Lung (tissue), 12 donors: ENCODE results near the gene ADPRHL1. TPM values are rescaled to one million over a fixed set of nuclear protein-coding genes. Genes with fewer than 3 reads are reported as not detected.

ENCODE experiments used
- ATAC-seq: fragments of 200-7000 bp; cut with Tn5 transposase; one replicate; pipeline ENCODE4 v1.9.1; 2020; ENCODE audit warnings: moderate number of reproducible peaks; ENCODE audit not compliant: insufficient read depth, low FRiP score
- DNase-seq, 3 donors: peaks; one replicate each; pipeline ENCODE4 v3.0.0-alpha.2; 2013 to 2017
- H3K27ac ChIP-seq, 2 donors: one replicate each; pipeline ENCODE4 v1.5.1; 2013; ENCODE audit warnings: mild to moderate bottlenecking in 2 of 2, moderate library complexity in 2 of 2, control low read depth in 1 of 2, inconsistent platforms in 1 of 2, low read depth in 1 of 2, low read length in 1 of 2
- H3K27me3 ChIP-seq, 3 donors: one replicate each; pipeline ENCODE4 v1.5.1; 2013; ENCODE audit warnings: low read length in 2 of 3; ENCODE audit not compliant: control insufficient read depth in 3 of 3, insufficient read depth in 3 of 3
- H3K36me3 ChIP-seq, 4 donors: one replicate each; pipeline ENCODE4 v1.5.1; 2013; ENCODE audit warnings: low read length in 4 of 4, mild to moderate bottlenecking in 1 of 4, moderate library complexity in 1 of 4; ENCODE audit not compliant: control insufficient read depth in 4 of 4, insufficient read depth in 4 of 4
- H3K4me1 ChIP-seq, 5 donors: one replicate each; pipeline ENCODE4 v1.5.1; 2013; ENCODE audit warnings: low read length in 5 of 5, mild to moderate bottlenecking in 2 of 5, moderate library complexity in 1 of 5; ENCODE audit not compliant: control insufficient read depth in 5 of 5, insufficient read depth in 5 of 5
- H3K4me3 ChIP-seq: one replicate; pipeline ENCODE4 v1.5.1; 2013; ENCODE audit warnings: mild to moderate bottlenecking, control low read depth, moderate library complexity
- H3K9ac ChIP-seq, 2 donors: one replicate each; pipeline ENCODE4 v1.5.1; 2013; ENCODE audit warnings: low read length in 2 of 2, control low read depth in 1 of 2; ENCODE audit not compliant: insufficient read depth in 1 of 2
- H3K9me3 ChIP-seq, 4 donors: one replicate each; pipeline ENCODE4 v1.5.1; 2013; ENCODE audit warnings: low read length in 3 of 4, mild to moderate bottlenecking in 1 of 4, moderate library complexity in 1 of 4; ENCODE audit not compliant: control insufficient read depth in 4 of 4, insufficient read depth in 3 of 4
- CTCF ChIP-seq: IDR thresholded peaks from 2 replicates; pipeline ENCODE4 v1.5.1; 2012; ENCODE audit warnings: mild to moderate bottlenecking; ENCODE audit errors: control extremely low read depth, extremely low read depth
- WGBS, 2 donors: extraction: QIAGEN DNeasy Blood & Tissue Kit; methylation state at CpG; one replicate each; pipeline ENCODE4 v1.1.7; 2013; 5-methylcytosine and 5-hydroxymethylcytosine counted together
- polyA plus RNA-seq, 2 donors: library from polyadenylated mRNA; stranded (reverse); fragments of 200-250 nt; gene quantifications; one replicate each; pipeline ENCODE4 v1.2.1, GENCODE V29; 2013
- total RNA-seq, 2 donors: library from RNA; depleted of rRNA in 1 of 2; stranded (reverse); fragments of >200 nt in 1 of 2; gene quantifications; one replicate each; pipeline ENCODE4 v1.2.1, GENCODE V29; 2014 to 2021
- donor health status: control.
- donor health status: control.
- donor health status: Bipolar disorder and iron deficiency.
- donor health status: healthy.
- donor health status: DM: yes; HTN: yes; CAD: no.

ADPRHL1 gene
- total and polyA plus RNA-seq, 4 donors = 0.83 to 4.9 (median 1.3) TPM

- peaks cover 3 to 12% (median 4%) of the 10 kb centered on the region in 4 donors for H3K36me3 ChIP-seq
- no peaks in the 10 kb centered on the region for H3K4me1 ChIP-seq
- no peak overlapping the region for H3K9ac ChIP-seq
- ATAC-seq = no peak
- H3K4me3 ChIP-seq = no peak overlapping the region
- H3K9me3 ChIP-seq = no peaks in the 10 kb centered on the region
- H3K27ac ChIP-seq = no peak overlapping the region
- H3K27me3 ChIP-seq = no peaks in the 10 kb centered on the region
- TF ChIP-seq CTCF = no peak
- DNase-seq = no peak
- 91% methylated on average over 7 of the region's 7 CpGs for WGBS, 2 donors
These were observed 14.7 kb upstream of the ADPRHL1 start for GRCh38 chr13:113468029-113468428.

DNA sequence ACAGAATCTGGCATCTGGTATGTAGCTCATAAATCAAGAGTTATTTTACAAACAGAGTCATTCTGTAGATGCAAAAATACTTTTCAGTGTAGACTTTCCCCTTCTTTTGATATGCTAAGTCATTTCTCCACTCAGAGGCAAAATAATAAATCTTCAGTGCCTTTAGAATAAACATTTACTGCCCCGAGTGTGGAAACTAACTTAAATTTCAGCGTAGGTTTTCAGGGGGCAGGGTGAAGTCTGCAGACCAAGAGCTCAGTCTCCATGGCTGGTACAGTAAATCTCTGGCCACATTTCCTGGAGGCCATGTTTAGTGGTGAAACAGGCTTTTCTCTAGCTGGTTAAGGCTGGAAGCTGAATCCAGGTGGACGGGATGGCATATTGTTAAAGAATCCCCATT, 13.1 kb upstream of the ADPRHL1 start:
- TF ChIP-seq CTCF = no peak
- H3K9me3 ChIP-seq = no peaks in the 10 kb centered on the region
- H3K27ac ChIP-seq = no peak overlapping the region
- H3K27me3 ChIP-seq = no peaks in the 10 kb centered on the region
- no peaks in the 10 kb centered on the region for H3K4me1 ChIP-seq
- no peak overlapping the region for H3K4me3 ChIP-seq
- H3K9ac ChIP-seq = no peak overlapping the region
- WGBS, 2 donors = 92 to 94% methylated on average over 3 of the region's 3 CpGs
- peaks cover 3 to 9% (median 4%) of the 10 kb centered on the region in 4 donors for H3K36me3 ChIP-seq
- no peak for DNase-seq
- ATAC-seq = no peak

DNA sequence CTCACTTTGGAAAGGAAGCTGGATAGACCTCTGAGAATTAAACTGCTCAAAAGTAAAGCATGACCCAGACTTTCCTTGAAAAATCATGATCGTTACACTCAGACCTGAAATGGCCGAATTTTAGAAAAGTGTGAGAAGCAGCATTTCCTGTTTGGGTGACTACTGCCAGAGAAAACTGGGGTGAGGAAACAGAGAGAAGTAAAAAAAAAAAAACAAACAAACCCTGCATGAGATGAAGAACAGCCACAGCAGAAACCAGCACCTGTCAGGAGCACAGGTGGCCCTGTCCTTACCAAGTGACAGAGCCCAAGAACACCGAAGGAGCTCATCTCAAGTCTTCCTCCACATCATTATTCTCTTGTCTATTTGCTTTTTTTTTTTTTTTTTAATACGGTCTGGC, 12.0 kb upstream of the ADPRHL1 start:
- H3K4me3 ChIP-seq = no peak overlapping the region
- H3K4me1 ChIP-seq = no peaks in the 10 kb centered on the region
- H3K9me3 ChIP-seq = no peaks in the 10 kb centered on the region
- WGBS, 2 donors = 69 to 75% methylated on average over 4 of the region's 4 CpGs
- H3K9ac ChIP-seq = no peak overlapping the region
- no peaks in the 10 kb centered on the region for H3K27me3 ChIP-seq
- no peak for DNase-seq
- ATAC-seq = no peak
- no peak for TF ChIP-seq CTCF
- H3K36me3 ChIP-seq = peaks cover 7 to 14% (median 8%) of the 10 kb centered on the region in 4 donors
- no peak overlapping the region for H3K27ac ChIP-seq

GRCh38 chr13:113464476-113464875, 11.2 kb upstream of the ADPRHL1 start:
- H3K9me3 ChIP-seq = no peaks in the 10 kb centered on the region
- peaks cover 8 to 21% (median 15%) of the 10 kb centered on the region in 4 donors for H3K36me3 ChIP-seq
- DNase-seq = no peak
- WGBS, 2 donors = 94 to 95% methylated on average over 16 of the region's 16 CpGs
- no peaks in the 10 kb centered on the region for H3K4me1 ChIP-seq
- H3K27me3 ChIP-seq = no peaks in the 10 kb centered on the region
- TF ChIP-seq CTCF = no peak
- H3K4me3 ChIP-seq = no peak overlapping the region
- no peak overlapping the region for H3K9ac ChIP-seq
- no peak overlapping the region for H3K27ac ChIP-seq
- ATAC-seq = no peak
